RCC 7860 (cell line): ENCODE results near the gene PTCHD1.

Source experiments
- DNase-seq: peaks from one replicate; pipeline ENCODE4 v3.0.0-alpha.2; 2015; ENCODE audit warnings: low spot score
- FAIRE-seq: peaks from 2 replicates; lab custom pipeline; 2012; peaks lifted over from hg19 to GRCh38; lab: Jason Lieb, UNC

The PTCHD1 gene

GRCh38 chrX:23334848-23335599, at the start of gene PTCHD1:
Gene PTCHD1 (plus strand): TSS chrX:23334849. CDS start chrX:23334876, 27 bp downstream.
- FAIRE-seq, result no peak
- no peak for DNase-seq

- FAIRE-seq (no peak), DNase-seq (no peak)
Measured at GRCh38 chrX:23286731-23287130, 47.9 kb upstream of the PTCHD1 start.

GRCh38 chrX:23287191-23287725, 47.4 kb upstream of the PTCHD1 start:
- DNase-seq (no peak), FAIRE-seq (no peak)

- FAIRE-seq (no peak), DNase-seq (no peak)
Measured at GRCh38 chrX:23292354-23292987, 42.2 kb upstream of the PTCHD1 start.

GRCh38 chrX:23292988-23293651, 41.5 kb upstream of the PTCHD1 start:
- FAIRE-seq (peak; percentile 87), DNase-seq (peak; percentile 27)

- FAIRE-seq (no peak), DNase-seq (no peak)
Measured at GRCh38 chrX:23304881-23305280, 29.8 kb upstream of the PTCHD1 start.

GRCh38 chrX:23311731-23312130, 22.9 kb upstream of the PTCHD1 start:
- no peak for FAIRE-seq
- no peak for DNase-seq

GRCh38 chrX:23312136-23312535, 22.5 kb upstream of the PTCHD1 start:
- DNase-seq (no peak), FAIRE-seq (no peak)

GRCh38 chrX:23317799-23318724, 16.6 kb upstream of the PTCHD1 start:
- DNase-seq (peak; percentile 5), FAIRE-seq (no peak)

GRCh38 chrX:23327104-23327503, 7.5 kb upstream of the PTCHD1 start:
- FAIRE-seq, result no peak
- no peak for DNase-seq

- FAIRE-seq (no peak), DNase-seq (no peak)
Measured at GRCh38 chrX:23331701-23332100, 2.9 kb upstream of the PTCHD1 start.

- FAIRE-seq (no peak), DNase-seq (no peak)
Measured at GRCh38 chrX:23332101-23332887, 2.4 kb upstream of the PTCHD1 start.

GRCh38 chrX:23332888-23333821, 1.5 kb upstream of the PTCHD1 start:
- no peak for FAIRE-seq
- no peak for DNase-seq

GRCh38 chrX:23333842-23334520, 668 bp upstream of the PTCHD1 start:
- DNase-seq, result no peak

GRCh38 chrX:23334521-23334847, 165 bp upstream of the PTCHD1 start:
- DNase-seq, result no peak
- FAIRE-seq, result no peak

More at GRCh38 chrX:23333842-23334520, 668 bp upstream of the PTCHD1 start:
- FAIRE-seq, result no peak

GRCh38 chrX:23338334-23338733, 3.7 kb downstream of the PTCHD1 start:
- DNase-seq, result no peak
- FAIRE-seq, result no peak

- FAIRE-seq (no peak), DNase-seq (no peak)
Measured at GRCh38 chrX:23341452-23341851, 6.8 kb downstream of the PTCHD1 start.

- FAIRE-seq (no peak), DNase-seq (no peak)
Measured at GRCh38 chrX:23344238-23344903, 9.7 kb downstream of the PTCHD1 start.
